Measurements from ENCODE around the gene TSPAN18. TPM values are rescaled to one million over a fixed set of nuclear protein-coding genes. Genes with fewer than 3 reads are reported as not detected.

TSPAN18 gene
- total RNA-seq, 4 donors from 2014 or later, result 6.7 to 13.1 (median 7.9) TPM

DNA sequence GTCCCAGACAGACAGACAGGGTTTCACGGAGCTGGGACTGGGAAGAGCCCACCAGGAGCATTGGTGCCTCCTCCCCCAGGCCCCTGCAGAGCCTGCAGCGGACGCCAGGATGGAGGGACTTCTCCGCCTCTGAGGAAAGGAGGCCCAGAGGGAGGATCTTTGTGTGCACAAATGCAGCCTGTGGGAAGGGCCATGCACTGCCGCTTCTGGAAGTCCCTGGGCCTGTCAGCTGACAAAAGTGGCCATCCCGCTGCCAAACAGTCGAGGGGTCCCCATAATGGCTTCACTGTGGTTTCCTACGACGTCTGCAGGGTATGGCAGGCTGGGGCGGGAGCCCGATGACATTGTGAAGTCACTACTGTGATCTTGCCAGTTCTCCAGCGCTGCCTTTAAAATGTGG lies 150.1 kb downstream of the TSPAN18 start:
- H3K27ac ChIP-seq, result no peak overlapping the region

DNA sequence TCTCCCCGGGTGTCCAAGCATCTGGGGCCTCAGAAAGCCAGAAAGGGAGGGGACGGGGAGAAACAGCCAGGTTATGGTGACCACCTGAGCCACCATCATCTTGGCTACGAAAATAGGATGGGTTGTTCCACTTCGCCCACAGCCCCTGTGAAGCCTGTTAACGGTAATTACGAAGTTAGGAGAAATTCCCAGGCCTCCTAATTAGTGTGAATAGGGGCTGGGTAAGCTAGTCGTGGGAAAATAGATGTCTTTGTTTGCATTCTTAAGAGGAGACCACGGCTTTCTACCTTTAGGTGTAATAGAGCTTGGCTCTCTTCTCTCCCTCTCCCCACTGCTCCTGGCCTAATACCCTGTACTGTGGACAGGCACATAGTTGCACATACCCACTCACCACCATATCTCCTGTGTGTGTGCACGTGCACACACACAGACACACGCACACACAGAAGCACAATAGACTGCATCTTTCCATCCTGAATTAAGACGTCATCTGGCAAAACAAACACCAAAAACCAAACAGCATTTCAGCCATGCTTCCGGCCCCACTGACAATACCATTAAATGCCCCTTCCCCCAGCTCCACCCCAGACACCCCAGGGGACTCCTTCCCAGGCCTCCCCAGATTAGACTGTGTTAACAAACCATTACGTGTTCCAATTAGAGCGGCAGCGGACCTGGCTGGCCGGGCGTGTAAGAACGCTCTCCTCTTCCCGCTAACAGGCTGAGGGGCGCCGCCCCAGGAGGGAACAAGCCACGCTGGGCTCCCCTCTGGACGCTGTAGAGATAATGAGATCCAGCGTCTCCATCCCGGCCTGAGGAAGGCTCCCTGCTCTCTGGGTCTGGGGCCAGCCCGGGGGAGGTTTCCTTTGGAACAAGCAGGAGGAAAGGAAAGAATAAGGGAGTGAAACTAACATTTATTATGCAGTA lies 151.1 kb downstream of the TSPAN18 start:
- H3K27ac ChIP-seq, result no peak overlapping the region
- no peak overlapping the region for H3K4me3 ChIP-seq
- peaks cover 0 to 11% (median 0%) of the 10 kb centered on the region in 4 donors for H3K4me1 ChIP-seq
- no peaks in the 10 kb centered on the region for H3K27me3 ChIP-seq
- DNase-seq (ENCODE audit: low spot score in 2 of 2), result no peak
- no peaks in the 10 kb centered on the region for H3K36me3 ChIP-seq
- WGBS, 2 donors, result 45 to 56% methylated on average over 22 to 26 of the region's 26 CpGs
- TF ChIP-seq POLR2A (IDR thresholded peaks at IDR 0.05) (no peak), EP300 (IDR thresholded peaks at IDR 0.05) (no peak)
- TF ChIP-seq, protein P1, sequence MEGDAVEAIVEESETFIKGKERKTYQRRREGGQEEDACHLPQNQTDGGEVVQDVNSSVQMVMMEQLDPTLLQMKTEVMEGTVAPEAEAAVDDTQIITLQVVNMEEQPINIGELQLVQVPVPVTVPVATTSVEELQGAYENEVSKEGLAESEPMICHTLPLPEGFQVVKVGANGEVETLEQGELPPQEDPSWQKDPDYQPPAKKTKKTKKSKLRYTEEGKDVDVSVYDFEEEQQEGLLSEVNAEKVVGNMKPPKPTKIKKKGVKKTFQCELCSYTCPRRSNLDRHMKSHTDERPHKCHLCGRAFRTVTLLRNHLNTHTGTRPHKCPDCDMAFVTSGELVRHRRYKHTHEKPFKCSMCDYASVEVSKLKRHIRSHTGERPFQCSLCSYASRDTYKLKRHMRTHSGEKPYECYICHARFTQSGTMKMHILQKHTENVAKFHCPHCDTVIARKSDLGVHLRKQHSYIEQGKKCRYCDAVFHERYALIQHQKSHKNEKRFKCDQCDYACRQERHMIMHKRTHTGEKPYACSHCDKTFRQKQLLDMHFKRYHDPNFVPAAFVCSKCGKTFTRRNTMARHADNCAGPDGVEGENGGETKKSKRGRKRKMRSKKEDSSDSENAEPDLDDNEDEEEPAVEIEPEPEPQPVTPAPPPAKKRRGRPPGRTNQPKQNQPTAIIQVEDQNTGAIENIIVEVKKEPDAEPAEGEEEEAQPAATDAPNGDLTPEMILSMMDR (IDR thresholded peaks at IDR 0.05), result no peak
- H3K9me3 ChIP-seq, result no peaks in the 10 kb centered on the region

More for the DNA sequence above, 150.1 kb downstream of the TSPAN18 start:
- Histone ChIP-seq H3K27me3 (no peaks in the 10 kb centered on the region), H3K9me3 (no peaks in the 10 kb centered on the region), H3K4me1 (peaks cover 0 to 11% (median 0%) of the 10 kb centered on the region in 4 donors), H3K4me3 (no peak overlapping the region), H3K36me3 (no peaks in the 10 kb centered on the region)
- 43 to 66% methylated on average over 9 to 11 of the region's 12 CpGs for WGBS, 2 donors
- no peak for DNase-seq (ENCODE audit: low spot score in 2 of 2)
- TF ChIP-seq POLR2A (IDR thresholded peaks at IDR 0.05) (no peak), EP300 (IDR thresholded peaks at IDR 0.05) (no peak)
- TF ChIP-seq, protein P1 (IDR thresholded peaks at IDR 0.05), result no peak

DNA sequence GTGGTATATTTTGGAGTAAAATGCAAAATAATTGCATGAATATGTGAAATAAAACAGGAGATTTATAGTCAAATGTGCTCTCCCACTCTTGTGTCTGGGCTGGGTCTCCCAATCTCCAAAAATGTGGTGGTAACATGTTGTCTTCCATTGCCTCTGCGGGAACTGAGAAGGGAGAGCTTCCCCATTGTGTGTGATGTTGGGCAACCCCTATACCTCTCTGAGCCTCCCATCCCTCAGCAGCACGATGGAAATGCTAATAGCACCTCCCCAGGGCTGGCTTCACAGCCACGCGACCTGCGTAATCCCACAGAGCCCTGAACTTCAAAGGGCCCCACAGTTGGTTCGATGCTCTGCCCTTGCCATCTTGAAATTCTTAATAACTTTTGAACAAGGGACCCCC lies 151.9 kb downstream of the TSPAN18 start:
- WGBS, 2 donors, result 78 to 82% methylated on average over 6 of the region's 6 CpGs
- no peaks in the 10 kb centered on the region for H3K36me3 ChIP-seq
- H3K4me1 ChIP-seq, result peaks cover 0 to 11% (median 0%) of the 10 kb centered on the region in 4 donors
- TF ChIP-seq EP300 (IDR thresholded peaks at IDR 0.05), result no peak
- TF ChIP-seq POLR2A (IDR thresholded peaks at IDR 0.05), result no peak
- TF ChIP-seq, protein P1 (IDR thresholded peaks at IDR 0.05), result no peak
- DNase-seq (ENCODE audit: low spot score in 2 of 2), result no peak
- H3K9me3 ChIP-seq, result no peaks in the 10 kb centered on the region
- H3K27ac ChIP-seq, result no peak overlapping the region
- no peaks in the 10 kb centered on the region for H3K27me3 ChIP-seq
- H3K4me3 ChIP-seq, result no peak overlapping the region

DNA sequence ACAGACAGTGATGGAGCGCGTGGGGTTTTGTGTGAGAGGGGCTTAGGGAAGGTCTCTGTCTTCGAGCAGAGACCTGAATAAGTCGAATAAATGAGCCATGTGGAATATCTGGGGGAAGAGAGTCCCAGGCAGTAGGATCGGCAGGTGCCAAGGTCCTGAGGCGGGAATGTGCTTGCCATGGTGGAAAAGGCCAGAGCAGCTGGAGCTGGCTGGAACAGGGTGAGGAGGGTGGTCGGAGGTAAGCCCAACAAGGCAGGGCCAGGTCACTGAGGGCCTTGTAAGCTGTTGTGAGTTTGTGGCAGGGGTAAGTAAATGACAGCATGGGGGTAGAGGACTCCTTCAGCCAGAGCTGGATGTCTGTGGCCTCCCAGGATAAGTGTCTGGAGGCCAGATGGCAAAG lies 152.7 kb downstream of the TSPAN18 start:
- H3K27ac ChIP-seq, result no peak overlapping the region
- TF ChIP-seq EP300 (IDR thresholded peaks at IDR 0.05) (no peak), POLR2A (IDR thresholded peaks at IDR 0.05) (no peak)
- TF ChIP-seq, protein P1 (IDR thresholded peaks at IDR 0.05), result no peak
- no peak for DNase-seq (ENCODE audit: low spot score in 2 of 2)
- WGBS, 2 donors, result 91 to 96% methylated on average over 7 of the region's 7 CpGs
- H3K9me3 ChIP-seq, result no peaks in the 10 kb centered on the region
- peaks cover 0 to 11% (median 0%) of the 10 kb centered on the region in 4 donors for H3K4me1 ChIP-seq
- no peak overlapping the region for H3K4me3 ChIP-seq
- H3K27me3 ChIP-seq, result no peaks in the 10 kb centered on the region
- H3K36me3 ChIP-seq, result no peaks in the 10 kb centered on the region

DNA sequence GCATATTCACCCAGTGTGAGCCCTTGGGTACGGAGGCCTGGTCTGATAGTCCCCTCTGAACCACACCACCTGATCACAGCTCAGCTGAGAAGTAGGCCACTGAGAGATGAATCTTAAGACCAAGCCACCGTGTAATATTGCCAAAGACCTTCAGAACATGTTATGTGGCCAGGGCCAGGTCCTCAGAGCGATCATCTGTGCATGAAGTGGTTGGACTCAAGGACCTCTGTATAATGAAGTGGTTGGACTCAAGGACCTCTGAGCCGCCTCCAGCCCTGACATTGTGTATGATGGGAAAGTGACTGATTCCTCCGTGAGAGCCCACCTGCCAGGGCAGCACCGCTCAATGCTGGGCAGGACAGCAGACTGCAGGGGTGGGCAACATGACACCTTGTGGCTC lies 153.7 kb downstream of the TSPAN18 start:
- Histone ChIP-seq H3K27me3 (no peaks in the 10 kb centered on the region), H3K27ac (no peak overlapping the region), H3K36me3 (no peaks in the 10 kb centered on the region), H3K4me3 (no peak overlapping the region), H3K4me1 (peaks cover 0 to 11% (median 0%) of the 10 kb centered on the region in 4 donors), H3K9me3 (no peaks in the 10 kb centered on the region)
- no peak for DNase-seq (ENCODE audit: low spot score in 2 of 2)
- TF ChIP-seq EP300 (IDR thresholded peaks at IDR 0.05) (no peak), POLR2A (IDR thresholded peaks at IDR 0.05) (no peak)
- TF ChIP-seq, protein P1 (IDR thresholded peaks at IDR 0.05), result no peak
- WGBS, 2 donors, result 57 to 91% methylated on average over 2 to 6 of the region's 6 CpGs

Data from tibial nerve (tissue), 4 donors.